Testis (tissue), 3 donors: ENCODE data around the gene FAM180B. TPM values are rescaled to one million over a fixed set of nuclear protein-coding genes. Genes with fewer than 3 reads are reported as not detected.
"Not testable (repeated sequence)": the region's sequence is repeated elsewhere in the genome, so short reads cannot be mapped to it uniquely, and the experiment has no call there.

Experiments used
- DNase-seq: peaks from one replicate; pipeline ENCODE4 v3.0.0-alpha.2; 2019
- H3K27ac ChIP-seq, 2 donors: fragments of 200-600 bp; sonication (generic); one replicate each; pipeline ENCODE4 v1.5.1; 2019
- H3K27me3 ChIP-seq: fragments of 200-600 bp; sonication (generic); one replicate; pipeline ENCODE4 v1.5.1; 2019
- H3K36me3 ChIP-seq: fragments of 200-600 bp; sonication (generic); one replicate; pipeline ENCODE4 v1.5.1; 2017; ENCODE audit warnings: low read depth; ENCODE audit errors: missing control alignments
- H3K4me1 ChIP-seq: fragments of 200-600 bp; sonication (generic); one replicate; pipeline ENCODE4 v1.5.1; 2019
- H3K4me3 ChIP-seq, 2 donors: fragments of 200-600 bp; sonication (generic); one replicate each; pipeline ENCODE4 v1.5.1; 2017 to 2019
- H3K9me3 ChIP-seq: fragments of 200-600 bp; sonication (generic); one replicate; pipeline ENCODE4 v1.5.1; 2017
- POLR2A ChIP-seq: fragments of 450-650 bp; IDR thresholded peaks from one replicate; pipeline ENCODE4 v1.6.1; 2017; ENCODE audit warnings: antibody characterized with exemption, mild to moderate bottlenecking, moderate library complexity
- WGBS, 2 donors: methylation state at CpG; one replicate each; pipeline ENCODE4 v1.1.5; 2018; 5-methylcytosine and 5-hydroxymethylcytosine counted together
- intact Hi-C: fragments of 100-400 bp; cut with DNase I; formaldehyde crosslinking; loops from one replicate; pipeline ENCODE4 v1.15.1; 2023; ENCODE audit warnings: low total_unique reads
- polyA plus RNA-seq: library from polyadenylated mRNA; stranded (reverse); fragments of 350-450 nt; fragmentation: Illumina TruSeq; extraction: RNeasy Lipid Tissue Mini Kit (QIAGEN cat#74804); gene quantifications from one replicate; pipeline ENCODE4 v1.2.3, GENCODE V29; 2014; ENCODE audit warnings: low read depth, low replicate concordance; ENCODE audit not compliant: insufficient read depth
- total RNA-seq, 2 donors: library from RNA; depleted of rRNA; stranded (reverse); fragments of >200 nt; gene quantifications; one replicate each; pipeline ENCODE4 v1.2.3, GENCODE V29; 2016
- TF ChIP-seq, protein P1 (sequence below), 3 experiments: fragments of 450-650 bp in 2 of 3; fragments of 200-600 bp in 1 of 3; sonication (generic) in 1 of 3; IDR thresholded peaks; one replicate each; pipeline ENCODE4 v1.5.1; 2016 to 2019; ENCODE audit warnings: antibody characterized with exemption in 3 of 3, mild to moderate bottlenecking in 2 of 3, moderate library complexity in 1 of 3

The FAM180B gene
- total and polyA plus RNA-seq, 3 donors from 2014 or later: 1.1 TPM; not detected in 2

- no peak for DNase-seq
- Histone ChIP-seq H3K36me3 (no peaks in the 10 kb centered on the region), H3K27ac (no peak overlapping the region), H3K4me3 (no peak overlapping the region), H3K9me3 (no peaks in the 10 kb centered on the region), H3K27me3 (no peaks in the 10 kb centered on the region), H3K4me1 (peaks cover 15% of the 10 kb centered on the region)
- WGBS, 2 donors: 84 to 90% methylated on average over 2 of the region's 2 CpGs
- TF ChIP-seq, protein P1, sequence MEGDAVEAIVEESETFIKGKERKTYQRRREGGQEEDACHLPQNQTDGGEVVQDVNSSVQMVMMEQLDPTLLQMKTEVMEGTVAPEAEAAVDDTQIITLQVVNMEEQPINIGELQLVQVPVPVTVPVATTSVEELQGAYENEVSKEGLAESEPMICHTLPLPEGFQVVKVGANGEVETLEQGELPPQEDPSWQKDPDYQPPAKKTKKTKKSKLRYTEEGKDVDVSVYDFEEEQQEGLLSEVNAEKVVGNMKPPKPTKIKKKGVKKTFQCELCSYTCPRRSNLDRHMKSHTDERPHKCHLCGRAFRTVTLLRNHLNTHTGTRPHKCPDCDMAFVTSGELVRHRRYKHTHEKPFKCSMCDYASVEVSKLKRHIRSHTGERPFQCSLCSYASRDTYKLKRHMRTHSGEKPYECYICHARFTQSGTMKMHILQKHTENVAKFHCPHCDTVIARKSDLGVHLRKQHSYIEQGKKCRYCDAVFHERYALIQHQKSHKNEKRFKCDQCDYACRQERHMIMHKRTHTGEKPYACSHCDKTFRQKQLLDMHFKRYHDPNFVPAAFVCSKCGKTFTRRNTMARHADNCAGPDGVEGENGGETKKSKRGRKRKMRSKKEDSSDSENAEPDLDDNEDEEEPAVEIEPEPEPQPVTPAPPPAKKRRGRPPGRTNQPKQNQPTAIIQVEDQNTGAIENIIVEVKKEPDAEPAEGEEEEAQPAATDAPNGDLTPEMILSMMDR (IDR thresholded peaks at IDR 0.05): no peak
- TF ChIP-seq POLR2A: no peak
- intact Hi-C loops: no loop called here
Measured at GRCh38 chr11:47541070-47541469, 45.4 kb upstream of the FAM180B start.

- no peaks in the 10 kb centered on the region for H3K36me3 ChIP-seq
- H3K4me3 ChIP-seq: no peak overlapping the region
- WGBS, 2 donors: 94 to 97% methylated on average over 6 of the region's 6 CpGs
- no peaks in the 10 kb centered on the region for H3K27me3 ChIP-seq
- H3K4me1 ChIP-seq: peaks cover 2% of the 10 kb centered on the region
- intact Hi-C loops: no loop called here
- no peaks in the 10 kb centered on the region for H3K9me3 ChIP-seq
- DNase-seq: no peak
- H3K27ac ChIP-seq: no peak overlapping the region
- TF ChIP-seq POLR2A: no peak
- TF ChIP-seq, protein P1 (IDR thresholded peaks at IDR 0.05): no peak
Measured at GRCh38 chr11:47545298-47545697, 41.2 kb upstream of the FAM180B start.

DNA sequence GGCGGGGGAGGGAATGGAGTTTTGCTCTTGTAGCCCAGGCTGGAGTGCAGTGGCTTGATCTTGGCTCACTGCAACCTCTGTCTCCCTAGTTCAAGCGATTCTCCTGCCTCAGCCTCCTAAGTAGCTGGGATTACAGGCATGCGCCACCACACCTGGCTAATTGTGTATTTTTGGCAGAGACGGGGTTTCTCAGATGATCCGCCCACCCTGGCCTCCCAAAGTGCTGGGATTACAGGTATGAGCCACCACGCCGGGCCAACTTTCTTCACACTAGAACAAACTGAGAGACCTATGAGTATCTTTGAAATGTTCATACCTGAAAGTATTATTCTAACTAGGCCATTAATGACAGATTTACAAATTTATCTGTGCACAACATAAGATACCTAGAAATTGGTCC is 40.2 kb upstream of the FAM180B start:
- H3K27ac ChIP-seq, DNase-seq, H3K4me1 ChIP-seq, intact Hi-C loops, H3K36me3 ChIP-seq, H3K27me3 ChIP-seq, H3K9me3 ChIP-seq, H3K4me3 ChIP-seq: not testable (repeated sequence)
- 81 to 85% methylated on average over 7 of the region's 7 CpGs for WGBS, 2 donors

DNA sequence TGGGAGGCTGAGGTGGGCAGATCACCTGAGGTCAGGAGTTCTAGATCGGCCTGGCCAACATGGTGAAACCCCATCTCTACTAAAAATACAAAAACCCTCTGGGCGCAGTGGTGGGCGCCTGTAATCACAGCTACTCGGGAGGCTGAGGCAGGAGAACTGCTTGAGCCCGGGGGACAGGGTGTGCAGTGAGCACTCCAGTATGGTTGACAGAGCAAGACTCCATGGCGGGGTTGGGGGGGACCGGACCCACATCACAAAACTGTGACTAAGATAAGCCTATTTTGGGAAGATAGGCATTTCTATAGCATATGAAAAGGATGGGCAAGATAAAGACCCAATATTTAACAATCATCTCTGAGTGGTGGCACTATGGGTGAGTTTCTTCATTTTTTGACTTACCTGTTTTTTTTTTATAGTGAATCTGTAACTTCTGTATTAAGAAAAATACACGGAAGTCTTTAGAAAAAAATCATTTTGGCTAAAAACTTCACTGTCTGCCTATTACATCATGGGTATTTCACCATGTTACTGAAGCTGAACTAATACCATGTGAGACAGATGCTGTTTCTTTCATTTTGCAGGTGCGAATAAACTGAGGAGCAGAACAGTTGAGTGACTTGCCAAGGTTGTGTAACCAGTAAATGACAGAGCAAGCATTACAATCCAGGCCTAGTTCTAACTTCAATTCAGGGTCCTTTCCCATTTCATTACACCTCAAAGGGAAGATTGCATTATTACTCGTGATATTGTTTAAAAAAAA is 36.0 kb upstream of the FAM180B start:
- WGBS, 2 donors: 78 to 83% methylated on average over 10 of the region's 10 CpGs
- no peaks in the 10 kb centered on the region for H3K27me3 ChIP-seq
- intact Hi-C loops: no loop called here
- H3K27ac ChIP-seq: no peak overlapping the region
- H3K9me3 ChIP-seq: no peaks in the 10 kb centered on the region
- H3K36me3 ChIP-seq: no peaks in the 10 kb centered on the region
- H3K4me1 ChIP-seq: peaks cover 16% of the 10 kb centered on the region
- TF ChIP-seq, protein P1 (IDR thresholded peaks at IDR 0.05): no peak
- TF ChIP-seq POLR2A: no peak
- no peak for DNase-seq
- no peak overlapping the region for H3K4me3 ChIP-seq

- intact Hi-C loops: no loop called here
- peaks cover 16% of the 10 kb centered on the region for H3K4me1 ChIP-seq
- no peaks in the 10 kb centered on the region for H3K9me3 ChIP-seq
- no peaks in the 10 kb centered on the region for H3K27me3 ChIP-seq
- DNase-seq: no peak
- H3K36me3 ChIP-seq: no peaks in the 10 kb centered on the region
- H3K4me3 ChIP-seq: no peak overlapping the region
- TF ChIP-seq, protein P1 (IDR thresholded peaks at IDR 0.05): no peak
- TF ChIP-seq POLR2A: no peak
- no peak overlapping the region for H3K27ac ChIP-seq
Measured at GRCh38 chr11:47551086-47551485, 35.4 kb upstream of the FAM180B start.
